CD14-positive monocyte (primary cell): ENCODE measurements around the gene WNT2. TPM values are rescaled to one million over a fixed set of nuclear protein-coding genes. Genes with fewer than 3 reads are reported as not detected.

Experiments
- DNase-seq, 3 donors: peaks; one replicate each; pipeline ENCODE4 v3.0.0-alpha.2; 2011 to 2022
- H2AFZ ChIP-seq: 2 replicates; pipeline ENCODE4 v1.6.0; 2012; ENCODE audit warnings: mild to moderate bottlenecking, low read depth, low read length, inconsistent platforms; ENCODE audit not compliant: insufficient read depth, poor library complexity, severe bottlenecking
- H3K27ac ChIP-seq, 2 donors: 1 replicate in 1 of 2; 2 replicates in 1 of 2; pipeline ENCODE4 v1.5.1; 2012 to 2013; ENCODE audit warnings: low read length in 2 of 2, control low read depth in 1 of 2, inconsistent platforms in 1 of 2, low read depth in 1 of 2, mild to moderate bottlenecking in 1 of 2
- H3K27me3 ChIP-seq, 2 donors: one replicate each; pipeline versions ENCODE4 v1.6.0 to v1.6.1; 2011 to 2013; ENCODE audit warnings: low read length in 2 of 2; ENCODE audit not compliant: control insufficient read depth in 2 of 2, insufficient read depth in 2 of 2
- H3K36me3 ChIP-seq, 2 donors: replicated peaks in 1 of 2; 1 replicate in 1 of 2; 2 replicates in 1 of 2; pipeline versions ENCODE4 v1.5.1 to v1.6.1; 2012 to 2013; ENCODE audit warnings: low read length in 2 of 2, control low read depth in 1 of 2, inconsistent platforms in 1 of 2, mild to moderate bottlenecking in 1 of 2; ENCODE audit not compliant: insufficient read depth in 2 of 2, control insufficient read depth in 1 of 2
- H3K4me1 ChIP-seq, 2 donors: 1 replicate in 1 of 2; 2 replicates in 1 of 2; pipeline versions ENCODE4 v1.5.1 to v1.6.1; 2012 to 2013; ENCODE audit warnings: low read length in 2 of 2, control low read depth in 1 of 2, inconsistent platforms in 1 of 2, mild to moderate bottlenecking in 1 of 2, moderate library complexity in 1 of 2; ENCODE audit not compliant: insufficient read depth in 2 of 2, control insufficient read depth in 1 of 2
- H3K4me2 ChIP-seq: replicated peaks from 2 replicates; pipeline ENCODE3; 2012; ENCODE audit warnings: low read length, moderate library complexity, mild to moderate bottlenecking; ENCODE audit not compliant: poor library complexity, severe bottlenecking; ENCODE audit errors: extremely low read depth
- H3K4me3 ChIP-seq, 3 experiments: fragments of 200-600 bp in 1 of 3; sonication (generic) in 1 of 3; replicated peaks in 1 of 3; 1 replicate in 2 of 3; 2 replicates in 1 of 3; pipeline ENCODE4 v1.5.1; 2011 to 2013; ENCODE audit warnings: low read length in 3 of 3, mild to moderate bottlenecking in 3 of 3, control low read depth in 2 of 3, low read depth in 2 of 3, inconsistent platforms in 1 of 3, moderate library complexity in 1 of 3
- H3K79me2 ChIP-seq: 2 replicates; pipeline ENCODE4 v1.6.0; 2012; ENCODE audit warnings: mild to moderate bottlenecking, control low read depth, inconsistent platforms, low read length, moderate library complexity; ENCODE audit not compliant: insufficient read depth
- H3K9ac ChIP-seq: 2 replicates; pipeline ENCODE4 v1.6.0; 2017; ENCODE audit warnings: low read length, mild to moderate bottlenecking; ENCODE audit not compliant: insufficient read depth, poor library complexity, severe bottlenecking
- H3K9me3 ChIP-seq, 2 donors: replicated peaks in 1 of 2; 1 replicate in 1 of 2; 2 replicates in 1 of 2; pipeline versions ENCODE4 v1.5.1 to v1.6.1; 2012 to 2013; ENCODE audit warnings: low read length in 2 of 2, control low read depth in 1 of 2; ENCODE audit not compliant: control insufficient read depth in 1 of 2, insufficient read depth in 1 of 2
- H4K20me1 ChIP-seq: 2 replicates; pipeline ENCODE4 v1.6.0; 2012; ENCODE audit warnings: mild to moderate bottlenecking, low read length, control low read depth, moderate library complexity; ENCODE audit not compliant: insufficient read depth
- H3K27ac Mint-ChIP-seq, 7 donors: one replicate each; pipeline ENCODE4 v1.8.0; 2020; ENCODE audit warnings: mild to moderate bottlenecking in 7 of 7, mixed read lengths in 7 of 7, moderate library complexity in 6 of 7, inconsistent platforms in 2 of 7
- H3K27me3 Mint-ChIP-seq, 3 donors: one replicate each; pipeline ENCODE4 v1.8.0; 2021 to 2022; ENCODE audit warnings: low read depth in 3 of 3, mild to moderate bottlenecking in 3 of 3, mixed read lengths in 3 of 3, moderate library complexity in 3 of 3, inconsistent platforms in 1 of 3
- H3K36me3 Mint-ChIP-seq, 2 donors: one replicate each; pipeline ENCODE4 v1.8.0; 2020; ENCODE audit warnings: mixed read lengths in 2 of 2, inconsistent platforms in 1 of 2, mild to moderate bottlenecking in 1 of 2
- H3K4me1 Mint-ChIP-seq: one replicate; pipeline ENCODE4 v1.8.0; 2020; ENCODE audit warnings: mild to moderate bottlenecking, mixed read lengths
- H3K4me3 Mint-ChIP-seq, 2 donors: one replicate each; pipeline ENCODE4 v1.8.0; 2020; ENCODE audit warnings: mild to moderate bottlenecking in 2 of 2, mixed read lengths in 2 of 2, moderate library complexity in 1 of 2
- H3K9me3 Mint-ChIP-seq, 7 donors: one replicate each; pipeline ENCODE4 v1.8.0; 2020 to 2022; ENCODE audit warnings: mixed read lengths in 7 of 7, mild to moderate bottlenecking in 6 of 7, moderate library complexity in 6 of 7, inconsistent platforms in 2 of 7
- CTCF ChIP-seq: fragments of 200-600 bp; IDR thresholded peaks from one replicate; pipeline ENCODE4 v1.8.0; 2022; ENCODE audit warnings: antibody characterized with exemption, mild to moderate bottlenecking
- WGBS: methylation state at CpG from one replicate; pipeline ENCODE4 v1.1.5; 2013; ENCODE audit warnings: missing lambda C conversion rate; ENCODE audit not compliant: insufficient coverage; 5-methylcytosine and 5-hydroxymethylcytosine counted together
- intact Hi-C, 2 donors: fragments of 100-400 bp; cut with micrococcal nuclease; formaldehyde crosslinking; loops; one replicate each; pipeline versions ENCODE4 v1.15.0 to v1.15.1; 2023
- polyA plus RNA-seq, 3 donors: library from polyadenylated mRNA; depleted of rRNA in 1 of 3; unstranded in 2 of 3; stranded (reverse) in 1 of 3; fragments of 300-500 nt in 2 of 3; fragments of >200 nt in 1 of 3; fragmentation: Illumina TruSeq in 2 of 3; gene quantifications; 1 replicate in 2 of 3; 2 replicates in 1 of 3; pipeline ENCODE4 v1.2.3, GENCODE V29; 2012 to 2021

WNT2 gene
- polyA plus RNA-seq, 3 donors: not detected

- DNase-seq: no peak
- no peaks in the 10 kb centered on the region for H3K9me3 ChIP-seq
- Mint-ChIP-seq H3K9me3 (no peaks in the 10 kb centered on the region), H3K36me3 (no peaks in the 10 kb centered on the region), H3K4me1 (no peaks in the 10 kb centered on the region), H3K27ac (no peak overlapping the region), H3K27me3 (peaks cover 0 to 12% (median 6%) of the 10 kb centered on the region in 3 donors), H3K4me3 (no peak overlapping the region)
- no peak overlapping the region for H3K9ac ChIP-seq
- no peak for TF ChIP-seq CTCF
- no peaks in the 10 kb centered on the region for H3K4me1 ChIP-seq
- intact Hi-C loops: no loop called here
- peaks cover 0 to 5% of the 10 kb centered on the region in 2 donors for H3K27me3 ChIP-seq
- H2AFZ ChIP-seq: no peak overlapping the region
- H3K27ac ChIP-seq: no peak overlapping the region
- no peak overlapping the region for H3K4me2 ChIP-seq
- H3K36me3 ChIP-seq: no peaks in the 10 kb centered on the region
- H3K4me3 ChIP-seq: no peak overlapping the region
- no peaks in the 10 kb centered on the region for H3K79me2 ChIP-seq
- H4K20me1 ChIP-seq: no peaks in the 10 kb centered on the region
Measured at GRCh38 chr7:117313582-117313981, 9.3 kb downstream of the WNT2 start.

GRCh38 chr7:117312593-117313580, 10.0 kb downstream of the WNT2 start:
- H3K36me3 Mint-ChIP-seq: no peaks in the 10 kb centered on the region
- no peaks in the 10 kb centered on the region for H3K4me1 Mint-ChIP-seq
- DNase-seq: no peak
- no peak overlapping the region for H3K4me2 ChIP-seq
- no peak for TF ChIP-seq CTCF
- no peaks in the 10 kb centered on the region for H4K20me1 ChIP-seq
- H3K9me3 ChIP-seq: no peaks in the 10 kb centered on the region
- no peaks in the 10 kb centered on the region for H3K4me1 ChIP-seq
- H3K27me3 ChIP-seq: peaks cover 0 to 2% of the 10 kb centered on the region in 2 donors
- no peaks in the 10 kb centered on the region for H3K9me3 Mint-ChIP-seq
- H3K4me3 ChIP-seq: no peak overlapping the region
- no peak overlapping the region for H2AFZ ChIP-seq
- H3K9ac ChIP-seq: no peak overlapping the region
- no CpG with 5 or more reads among the region's 5 CpGs for WGBS
- no peaks in the 10 kb centered on the region for H3K36me3 ChIP-seq
- H3K27ac Mint-ChIP-seq: no peak overlapping the region
- H3K79me2 ChIP-seq: no peaks in the 10 kb centered on the region
- peaks cover 0 to 8% (median 4%) of the 10 kb centered on the region in 3 donors for H3K27me3 Mint-ChIP-seq
- intact Hi-C loops: no loop called here
- H3K4me3 Mint-ChIP-seq: no peak overlapping the region
- H3K27ac ChIP-seq: no peak overlapping the region
